ENCODE measurements around the gene HLCS. TPM values are rescaled to one million over a fixed set of nuclear protein-coding genes. Genes with fewer than 3 reads are reported as not detected.
"Not testable (repeated sequence)": the region's sequence is repeated elsewhere in the genome, so short reads cannot be mapped to it uniquely, and the experiment has no call there.

HLCS gene
- total and polyA plus RNA-seq, 10 of the 15 experiments (the other 5 are each of a cell fraction or from before 2014, with no cell fraction given) = 1.5 to 12.7 (median 9.6) TPM

GRCh38 chr21:36816561-36817130 lies 149.8 kb downstream of the HLCS start (continued):
- TF ChIP-seq, protein P1, sequence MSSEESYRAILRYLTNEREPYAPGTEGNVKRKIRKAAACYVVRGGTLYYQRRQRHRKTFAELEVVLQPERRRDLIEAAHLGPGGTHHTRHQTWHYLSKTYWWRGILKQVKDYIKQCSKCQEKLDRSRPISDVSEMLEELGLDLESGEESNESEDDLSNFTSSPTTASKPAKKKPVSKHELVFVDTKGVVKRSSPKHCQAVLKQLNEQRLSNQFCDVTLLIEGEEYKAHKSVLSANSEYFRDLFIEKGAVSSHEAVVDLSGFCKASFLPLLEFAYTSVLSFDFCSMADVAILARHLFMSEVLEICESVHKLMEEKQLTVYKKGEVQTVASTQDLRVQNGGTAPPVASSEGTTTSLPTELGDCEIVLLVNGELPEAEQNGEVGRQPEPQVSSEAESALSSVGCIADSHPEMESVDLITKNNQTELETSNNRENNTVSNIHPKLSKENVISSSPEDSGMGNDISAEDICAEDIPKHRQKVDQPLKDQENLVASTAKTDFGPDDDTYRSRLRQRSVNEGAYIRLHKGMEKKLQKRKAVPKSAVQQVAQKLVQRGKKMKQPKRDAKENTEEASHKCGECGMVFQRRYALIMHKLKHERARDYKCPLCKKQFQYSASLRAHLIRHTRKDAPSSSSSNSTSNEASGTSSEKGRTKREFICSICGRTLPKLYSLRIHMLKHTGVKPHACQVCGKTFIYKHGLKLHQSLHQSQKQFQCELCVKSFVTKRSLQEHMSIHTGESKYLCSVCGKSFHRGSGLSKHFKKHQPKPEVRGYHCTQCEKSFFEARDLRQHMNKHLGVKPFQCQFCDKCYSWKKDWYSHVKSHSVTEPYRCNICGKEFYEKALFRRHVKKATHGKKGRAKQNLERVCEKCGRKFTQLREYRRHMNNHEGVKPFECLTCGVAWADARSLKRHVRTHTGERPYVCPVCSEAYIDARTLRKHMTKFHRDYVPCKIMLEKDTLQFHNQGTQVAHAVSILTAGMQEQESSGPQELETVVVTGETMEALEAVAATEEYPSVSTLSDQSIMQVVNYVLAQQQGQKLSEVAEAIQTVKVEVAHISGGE (CRISPR knock-in tag; IDR thresholded peaks at IDR 0.05) = no peak
- TF ChIP-seq E4F1 (IDR thresholded peaks at IDR 0.05; ENCODE audit: borderline replicate concordance, partially characterized antibody) = no peak

- RAD21 ChIA-PET (ENCODE audit: unreplicated experiment); H2AFZ ChIP-seq (ENCODE audit: control insufficient read depth, low read depth, low read length); in situ Hi-C loops (cut with MboI); H3K9ac ChIP-seq (ENCODE audit: control insufficient read depth, insufficient read depth, low read length); intact Hi-C loops (cut with micrococcal nuclease; ENCODE audit: unreplicated experiment); H3K79me2 ChIP-seq (ENCODE audit: control insufficient read depth, insufficient read depth, low read length); H3K27ac ChIP-seq (ENCODE audit: control insufficient read depth, insufficient read depth); DNase-seq (ENCODE audit: low read depth, low spot score); H3K36me3 ChIP-seq (ENCODE audit: control insufficient read depth in 2 of 2, insufficient read depth in 2 of 2, low read length in 1 of 2); H3K9me3 ChIP-seq (replicated peaks; ENCODE audit: control insufficient read depth, insufficient read depth, low read length); ATAC-seq; BruUV-seq (replicated peaks); H4K20me1 ChIP-seq (ENCODE audit: control insufficient read depth, insufficient read depth); H3K27me3 ChIP-seq (replicated peaks in 1 of 2; ENCODE audit: control insufficient read depth in 2 of 2, insufficient read depth in 2 of 2, low read length in 1 of 2); POLR2A ChIA-PET; CTCF ChIA-PET; FAIRE-seq; H3K4me2 ChIP-seq (ENCODE audit: control insufficient read depth, insufficient read depth); H3K4me3 ChIP-seq; H3K4me1 ChIP-seq (ENCODE audit: control insufficient read depth, insufficient read depth, low read length): not testable (repeated sequence)
- SMC1A ChIA-PET (ENCODE audit: uncharacterized antibody, unreplicated experiment) = interaction anchor here (1.1 kb wide), 1 partner anchor 311 kb away, joined by 3 read pairs; no protein-coding TSS in a partner anchor
Observed at GRCh38 chr21:36816026-36816425, 150.4 kb downstream of the HLCS start.

Data from GM12878 (cell line).